Stimulated activated CD8-positive, alpha-beta memory T cell treated with anti-CD3 and anti-CD28 coated beads, Interleukin-15, amount 100 ng/mL, for 1 hour (primary cell): ENCODE measurements around the gene ODAD4.
"Not testable (repeated sequence)": the region's sequence is repeated elsewhere in the genome, so short reads cannot be mapped to it uniquely, and the experiment has no call there.

Experiments
- DNase-seq: peaks from one replicate; pipeline ENCODE4 v3.0.0-alpha.2; 2020; ENCODE audit warnings: low read depth

Gene ODAD4

GRCh38 chr17:42002175-42002791 lies 71.9 kb downstream of the ODAD4 start:
- DNase-seq, result no peak

- no peak for DNase-seq
Measured at GRCh38 chr17:42002792-42003301, 72.4 kb downstream of the ODAD4 start.

GRCh38 chr17:42005166-42005565 lies 74.7 kb downstream of the ODAD4 start:
- no peak for DNase-seq

DNA sequence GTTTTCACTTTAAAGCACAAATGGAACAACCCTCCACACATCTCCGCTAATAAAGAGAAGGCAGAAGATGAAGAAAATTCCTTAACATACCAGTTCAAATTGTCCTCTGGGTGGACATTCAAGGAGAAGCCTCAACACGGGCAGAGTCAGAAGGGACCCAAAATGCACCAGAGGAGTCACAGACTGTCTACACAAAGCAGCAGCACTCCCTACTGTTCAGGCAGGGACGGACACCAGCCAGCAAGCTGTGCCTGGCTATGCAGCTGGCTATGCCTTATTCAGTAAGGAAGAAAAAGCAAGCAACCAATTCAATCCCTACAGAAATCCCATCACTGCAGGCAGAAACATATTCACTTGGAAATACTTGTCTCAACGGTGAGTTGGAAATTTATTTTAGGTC lies 78.8 kb downstream of the ODAD4 start:
- DNase-seq, result no peak

GRCh38 chr17:42010266-42010680 lies 79.9 kb downstream of the ODAD4 start:
- not testable (repeated sequence) for DNase-seq

DNA sequence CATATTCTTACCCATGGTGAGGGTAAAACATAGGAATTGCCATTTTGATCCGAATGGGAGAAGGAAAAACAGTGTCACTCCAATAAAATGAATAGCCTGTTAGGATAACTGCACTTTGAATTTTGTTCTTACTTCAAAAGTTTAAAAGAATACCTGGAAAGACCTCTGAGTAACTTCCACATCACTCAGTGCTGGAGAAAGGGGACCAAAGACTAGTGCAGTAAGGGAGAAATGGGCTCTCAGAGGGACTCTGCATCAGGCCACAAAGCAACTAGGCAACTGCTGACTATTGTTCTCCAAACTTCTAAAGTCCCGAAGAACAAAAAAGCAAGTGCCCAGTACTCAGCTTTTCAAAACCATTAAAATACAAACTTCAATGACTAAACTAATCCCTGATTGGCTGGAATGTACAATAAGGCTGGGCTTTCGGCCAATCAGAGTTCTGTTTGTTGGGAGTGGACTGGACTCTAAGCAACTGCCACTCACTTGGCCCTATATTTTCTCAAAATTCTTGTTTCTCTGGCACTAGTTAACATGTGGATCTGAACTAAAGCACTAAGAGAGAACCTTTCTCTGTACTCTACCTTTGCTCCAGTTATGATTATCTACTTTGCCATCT lies 80.6 kb downstream of the ODAD4 start:
- no peak for DNase-seq

GRCh38 chr17:42012363-42012762 lies 81.9 kb downstream of the ODAD4 start:
- not testable (repeated sequence) for DNase-seq

DNA sequence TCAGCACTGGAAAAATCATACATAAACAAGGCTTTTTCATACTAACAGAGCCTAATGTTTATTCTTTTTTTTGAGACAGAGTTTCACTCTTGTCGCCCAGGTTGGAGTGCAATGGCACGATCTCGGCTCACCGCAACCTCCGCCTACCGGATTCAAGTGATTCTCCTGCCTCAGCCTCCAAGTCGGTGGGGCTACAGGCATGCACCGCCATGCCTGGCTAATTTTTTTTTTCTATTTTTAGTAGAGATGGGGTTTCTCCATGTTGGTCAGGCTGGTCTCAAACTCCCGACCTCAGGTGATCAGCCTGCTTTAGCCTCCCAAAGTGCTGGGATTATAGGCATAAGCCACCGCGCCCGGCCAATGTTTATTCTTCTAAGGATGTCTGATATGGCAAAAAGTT lies 83.3 kb downstream of the ODAD4 start:
- not testable (repeated sequence) for DNase-seq
